Neural cell (in vitro differentiated cells): ENCODE measurements around the gene ZNF486.

ENCODE experiments used
- CTCF ChIP-seq: fragments of 450-650 bp; IDR thresholded peaks from 2 replicates; pipeline ENCODE4 v1.5.1; 2014; ENCODE audit warnings: antibody characterized with exemption, mild to moderate bottlenecking, moderate library complexity; ENCODE audit not compliant: poor library complexity, severe bottlenecking
- EP300 ChIP-seq: fragments of 450-650 bp; conservative IDR thresholded peaks from 2 replicates; pipeline ENCODE4 v1.6.1; 2014; ENCODE audit warnings: antibody characterized with exemption, mild to moderate bottlenecking, moderate library complexity; ENCODE audit not compliant: poor library complexity, severe bottlenecking
- EZH2 ChIP-seq: fragments of 200-600, 300-800 bp; shearing (Covaris generic), sonication (generic); IDR thresholded peaks from 2 replicates; pipeline ENCODE4 v1.6.1; 2014; ENCODE audit warnings: antibody characterized with exemption, low read length, borderline replicate concordance, mild to moderate bottlenecking; ENCODE audit not compliant: insufficient read depth, poor library complexity, severe bottlenecking
- POLR2AphosphoS5 ChIP-seq: IDR thresholded peaks from 2 replicates; pipeline ENCODE4 v1.6.1; 2012
- RAD21 ChIP-seq: fragments of 450-650 bp; conservative IDR thresholded peaks from 2 replicates; pipeline ENCODE4 v1.6.1; 2014; ENCODE audit warnings: antibody characterized with exemption, mild to moderate bottlenecking, moderate library complexity
- TAF1 ChIP-seq: IDR thresholded peaks from 2 replicates; pipeline ENCODE4 v1.6.1; 2012; ENCODE audit warnings: low read depth

- TF ChIP-seq CTCF (no peak), TAF1 (no peak), EP300 (no peak), POLR2AphosphoS5 (no peak), RAD21 (no peak), EZH2 (no peak)
Measured at GRCh38 chr19:20186174-20186573, 19.2 kb downstream of the ZNF486 start.
